Activated T-helper 1 cell treated with anti-CD3 and anti-CD28 coated beads, Interleukin-12 subunit alpha, Interleukin-12 subunit beta, Interleukin-2, Interleukin-4 antibody, amounts not matched to agents 30 ng/mL and 10 ng/mL and 1 ng/mL, durations not matched to agents 14 hours and 24 hours and 36 hours (primary cell): ENCODE measurements around the gene CHIC2. TPM values are rescaled to one million over a fixed set of nuclear protein-coding genes. Genes with fewer than 3 reads are reported as not detected.
"Not testable (repeated sequence)": the region's sequence is repeated elsewhere in the genome, so short reads cannot be mapped to it uniquely, and the experiment has no call there.

Experiments
- DNase-seq: peaks from one replicate; pipeline ENCODE4 v3.0.0; 2021; ENCODE audit warnings: low spot score
- H3K27ac Mint-ChIP-seq: one replicate; pipeline ENCODE4 v1.8.0; 2021; ENCODE audit warnings: mild to moderate bottlenecking, mixed read lengths
- H3K27me3 Mint-ChIP-seq: one replicate; pipeline ENCODE4 v1.8.0; 2022; ENCODE audit warnings: mild to moderate bottlenecking, moderate library complexity, mixed read lengths; ENCODE audit not compliant: insufficient read depth
- H3K36me3 Mint-ChIP-seq: one replicate; pipeline ENCODE4 v1.8.0; 2021; ENCODE audit warnings: low read depth, mixed read lengths
- H3K4me1 Mint-ChIP-seq: one replicate; pipeline ENCODE4 v1.8.0; 2021; ENCODE audit warnings: low read depth, mixed read lengths
- H3K4me3 Mint-ChIP-seq: one replicate; pipeline ENCODE4 v1.8.0; 2021; ENCODE audit warnings: mild to moderate bottlenecking, moderate library complexity, mixed read lengths
- H3K9me3 Mint-ChIP-seq: one replicate; pipeline ENCODE4 v1.8.0; 2021; ENCODE audit warnings: mixed read lengths
- intact Hi-C: fragments of 100-400 bp; cut with micrococcal nuclease; formaldehyde crosslinking; loops from one replicate; pipeline ENCODE4 v1.15.1; 2024
- total RNA-seq: library from RNA; stranded (reverse); gene quantifications from 2 replicates; pipeline ENCODE4 v1.2.3, GENCODE V29; 2022

The CHIC2 gene
- total RNA-seq, 1 donor from 2014 or later: 19.1 TPM

- no peaks in the 10 kb centered on the region for H3K4me1 Mint-ChIP-seq
- H3K27me3 Mint-ChIP-seq: no peaks in the 10 kb centered on the region
- H3K27ac Mint-ChIP-seq: no peak overlapping the region
- intact Hi-C loops: no loop called here
- H3K9me3 Mint-ChIP-seq: no peaks in the 10 kb centered on the region
- peaks cover 21% of the 10 kb centered on the region for H3K36me3 Mint-ChIP-seq
- H3K4me3 Mint-ChIP-seq: no peak overlapping the region
- DNase-seq: no peak
Measured at GRCh38 chr4:54050214-54050904, 14.0 kb downstream of the CHIC2 start.

- H3K36me3 Mint-ChIP-seq: peaks cover 33% of the 10 kb centered on the region
- H3K4me3 Mint-ChIP-seq, H3K9me3 Mint-ChIP-seq, H3K27me3 Mint-ChIP-seq, H3K27ac Mint-ChIP-seq, DNase-seq, intact Hi-C loops, H3K4me1 Mint-ChIP-seq: not testable (repeated sequence)
Measured at GRCh38 chr4:54043630-54044029, 20.8 kb downstream of the CHIC2 start.

DNA sequence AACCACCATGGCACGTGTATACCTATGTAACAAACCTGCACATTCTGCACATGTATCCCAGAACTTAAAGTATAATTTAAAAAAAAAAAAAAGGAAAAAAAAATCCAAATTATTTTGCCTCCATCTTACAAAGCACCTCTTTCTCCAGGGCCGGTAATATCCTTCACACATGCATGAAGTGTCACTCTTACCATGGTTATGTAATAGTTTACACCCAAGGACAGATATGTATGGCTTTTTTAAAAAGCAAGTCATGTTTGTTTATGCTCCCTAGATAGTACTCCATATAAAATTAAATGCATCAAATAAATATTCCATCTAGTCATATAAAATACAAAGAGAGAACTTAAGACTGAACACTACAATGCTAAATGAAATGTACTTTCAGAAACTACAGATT, 22.5 kb downstream of the CHIC2 start:
- no peak overlapping the region for H3K27ac Mint-ChIP-seq
- no peak for DNase-seq
- intact Hi-C loops: no loop called here

DNA sequence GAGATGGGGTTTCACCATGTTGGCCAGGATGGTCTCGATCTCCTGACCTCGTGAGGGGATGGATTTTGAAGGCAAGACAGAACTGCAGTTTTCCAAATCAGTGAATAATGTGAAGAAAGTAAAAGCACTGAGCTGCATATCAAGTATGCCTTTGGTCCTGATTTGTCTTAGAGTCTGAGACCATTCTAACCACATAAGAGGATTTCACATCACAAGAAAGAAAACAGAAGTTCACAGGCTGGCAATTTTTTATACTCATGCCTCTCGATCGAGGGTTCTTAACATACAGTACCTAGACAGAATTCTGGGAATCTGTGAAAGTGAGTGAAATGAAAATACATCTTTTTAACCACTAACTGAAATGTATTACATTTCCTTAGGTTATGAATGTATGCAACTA, 23.3 kb downstream of the CHIC2 start:
- no peak for DNase-seq
- intact Hi-C loops: no loop called here
- Mint-ChIP-seq H3K27ac (no peak overlapping the region), H3K9me3 (no peaks in the 10 kb centered on the region), H3K27me3 (no peaks in the 10 kb centered on the region), H3K4me3 (no peak overlapping the region), H3K36me3 (peaks cover 20% of the 10 kb centered on the region), H3K4me1 (peaks cover 5% of the 10 kb centered on the region)

More for the DNA sequence above, 22.5 kb downstream of the CHIC2 start:
- Mint-ChIP-seq H3K4me1 (peaks cover 5% of the 10 kb centered on the region), H3K27me3 (no peaks in the 10 kb centered on the region), H3K9me3 (no peaks in the 10 kb centered on the region), H3K4me3 (no peak overlapping the region), H3K36me3 (peaks cover 24% of the 10 kb centered on the region)

GRCh38 chr4:54038056-54038455, 26.3 kb downstream of the CHIC2 start:
- peaks cover 18% of the 10 kb centered on the region for H3K36me3 Mint-ChIP-seq

GRCh38 chr4:54036184-54036583, 28.2 kb downstream of the CHIC2 start:
- no peaks in the 10 kb centered on the region for H3K9me3 Mint-ChIP-seq
- H3K4me3 Mint-ChIP-seq: no peak overlapping the region
- no peak for DNase-seq
- intact Hi-C loops: no loop called here
- peaks cover 13% of the 10 kb centered on the region for H3K36me3 Mint-ChIP-seq
- H3K27me3 Mint-ChIP-seq: no peaks in the 10 kb centered on the region
- no peak overlapping the region for H3K27ac Mint-ChIP-seq
- no peaks in the 10 kb centered on the region for H3K4me1 Mint-ChIP-seq

More at GRCh38 chr4:54038056-54038455, 26.3 kb downstream of the CHIC2 start:
- Mint-ChIP-seq H3K9me3 (no peaks in the 10 kb centered on the region), H3K4me1 (no peaks in the 10 kb centered on the region), H3K27ac (no peak overlapping the region), H3K4me3 (no peak overlapping the region), H3K27me3 (no peaks in the 10 kb centered on the region)
- no peak for DNase-seq
- intact Hi-C loops: no loop called here

DNA sequence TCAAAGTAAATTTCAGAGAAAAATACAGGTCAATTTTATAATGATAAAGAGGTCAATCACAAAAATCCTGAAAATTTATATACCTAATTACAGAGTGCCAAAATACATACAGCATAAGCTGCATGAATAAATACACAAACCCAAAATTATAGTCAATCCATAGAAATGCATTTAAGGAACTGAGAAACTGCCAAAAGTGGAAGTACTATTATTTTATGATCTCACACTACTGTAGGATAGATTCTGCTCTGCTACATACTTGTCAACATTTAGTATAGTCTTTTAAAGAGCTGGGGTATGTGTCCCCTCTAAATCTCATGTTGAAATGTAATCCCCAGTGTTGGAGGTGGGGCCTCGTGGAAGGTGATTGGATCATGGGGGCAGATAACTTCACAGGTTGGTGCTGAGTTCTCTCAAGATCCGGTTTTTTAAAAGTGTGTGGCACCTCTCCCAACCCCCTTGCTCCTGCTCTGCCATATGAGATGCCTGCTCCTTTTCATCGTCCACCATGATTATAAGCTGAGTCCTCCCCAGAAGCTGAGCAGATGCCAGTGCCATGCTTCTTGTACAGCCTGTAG, 31.8 kb downstream of the CHIC2 start:
- Mint-ChIP-seq H3K4me3 (no peak overlapping the region), H3K4me1 (no peaks in the 10 kb centered on the region), H3K9me3 (no peaks in the 10 kb centered on the region), H3K27me3 (no peaks in the 10 kb centered on the region), H3K36me3 (peaks cover 9% of the 10 kb centered on the region), H3K27ac (no peak overlapping the region)
- no peak for DNase-seq
- intact Hi-C loops: no loop called here

- Mint-ChIP-seq H3K36me3 (peaks cover 2% of the 10 kb centered on the region), H3K27me3 (no peaks in the 10 kb centered on the region), H3K9me3 (peaks cover 4% of the 10 kb centered on the region), H3K4me1 (no peaks in the 10 kb centered on the region), H3K27ac (no peak overlapping the region), H3K4me3 (no peak overlapping the region)
- no peak for DNase-seq
- intact Hi-C loops: no loop called here
Measured at GRCh38 chr4:54027311-54027710, 37.1 kb downstream of the CHIC2 start.

DNA sequence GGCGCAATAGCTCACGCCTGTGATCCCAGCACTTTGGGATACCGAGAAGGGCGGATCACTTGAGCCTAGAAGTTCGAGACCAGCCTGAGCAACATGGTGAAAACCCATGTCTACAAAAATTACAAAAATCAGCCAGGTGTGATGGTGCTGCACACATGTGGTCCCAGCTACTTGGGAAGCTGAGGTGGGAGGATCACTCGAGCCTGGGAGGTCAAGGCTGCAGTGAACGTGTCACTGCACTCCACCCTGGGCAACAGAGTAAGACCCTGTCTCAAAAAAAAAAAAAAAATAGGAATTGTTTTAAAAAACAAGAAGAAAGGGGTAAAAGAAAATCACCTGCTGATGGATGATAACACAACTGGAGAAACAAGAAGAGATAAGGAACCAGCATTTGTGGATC, 38.8 kb downstream of the CHIC2 start:
- Mint-ChIP-seq H3K4me1 (no peaks in the 10 kb centered on the region), H3K36me3 (peaks cover 2% of the 10 kb centered on the region), H3K4me3 (no peak overlapping the region), H3K27ac (no peak overlapping the region), H3K27me3 (no peaks in the 10 kb centered on the region), H3K9me3 (peaks cover 4% of the 10 kb centered on the region)
- DNase-seq: no peak
- intact Hi-C loops: no loop called here

- intact Hi-C loops, H3K9me3 Mint-ChIP-seq, H3K4me1 Mint-ChIP-seq, H3K27me3 Mint-ChIP-seq, H3K27ac Mint-ChIP-seq, H3K36me3 Mint-ChIP-seq, DNase-seq, H3K4me3 Mint-ChIP-seq: not testable (repeated sequence)
Measured at GRCh38 chr4:54023019-54023418, 41.4 kb downstream of the CHIC2 start.

GRCh38 chr4:54017974-54018373, 46.4 kb downstream of the CHIC2 start:
- Mint-ChIP-seq H3K27me3 (no peaks in the 10 kb centered on the region), H3K4me3 (no peak overlapping the region), H3K9me3 (no peaks in the 10 kb centered on the region), H3K36me3 (peaks cover 3% of the 10 kb centered on the region), H3K27ac (no peak overlapping the region), H3K4me1 (no peaks in the 10 kb centered on the region)
- intact Hi-C loops: no loop called here
- DNase-seq: no peak

- DNase-seq: no peak
- Mint-ChIP-seq H3K27ac (no peak overlapping the region), H3K4me3 (no peak overlapping the region), H3K4me1 (no peaks in the 10 kb centered on the region), H3K36me3 (peaks cover 6% of the 10 kb centered on the region), H3K27me3 (no peaks in the 10 kb centered on the region), H3K9me3 (no peaks in the 10 kb centered on the region)
- intact Hi-C loops: no loop called here
Measured at GRCh38 chr4:54017308-54017707, 47.1 kb downstream of the CHIC2 start.

- Mint-ChIP-seq H3K9me3 (no peaks in the 10 kb centered on the region), H3K27ac (no peak overlapping the region), H3K36me3 (peaks cover 9% of the 10 kb centered on the region), H3K27me3 (no peaks in the 10 kb centered on the region), H3K4me1 (no peaks in the 10 kb centered on the region), H3K4me3 (no peak overlapping the region)
- DNase-seq: no peak
- intact Hi-C loops: no loop called here
Measured at GRCh38 chr4:54016504-54016903, 47.9 kb downstream of the CHIC2 start.
